NCI-H748 treated with DMSO at 0.1 percent for 48 hours (cell line): ENCODE measurements around the gene NT5C1A.

Source experiments
- DNase-seq: peaks from one replicate; lab custom pipeline; 2025; lab: John Stamatoyannopoulos, UW

The NT5C1A gene

GRCh38 chr1:39637361-39637760 is 34.5 kb downstream of the NT5C1A start:
- DNase-seq, result no peak

GRCh38 chr1:39635871-39636210 is 36.1 kb downstream of the NT5C1A start:
- DNase-seq, result no peak

DNA sequence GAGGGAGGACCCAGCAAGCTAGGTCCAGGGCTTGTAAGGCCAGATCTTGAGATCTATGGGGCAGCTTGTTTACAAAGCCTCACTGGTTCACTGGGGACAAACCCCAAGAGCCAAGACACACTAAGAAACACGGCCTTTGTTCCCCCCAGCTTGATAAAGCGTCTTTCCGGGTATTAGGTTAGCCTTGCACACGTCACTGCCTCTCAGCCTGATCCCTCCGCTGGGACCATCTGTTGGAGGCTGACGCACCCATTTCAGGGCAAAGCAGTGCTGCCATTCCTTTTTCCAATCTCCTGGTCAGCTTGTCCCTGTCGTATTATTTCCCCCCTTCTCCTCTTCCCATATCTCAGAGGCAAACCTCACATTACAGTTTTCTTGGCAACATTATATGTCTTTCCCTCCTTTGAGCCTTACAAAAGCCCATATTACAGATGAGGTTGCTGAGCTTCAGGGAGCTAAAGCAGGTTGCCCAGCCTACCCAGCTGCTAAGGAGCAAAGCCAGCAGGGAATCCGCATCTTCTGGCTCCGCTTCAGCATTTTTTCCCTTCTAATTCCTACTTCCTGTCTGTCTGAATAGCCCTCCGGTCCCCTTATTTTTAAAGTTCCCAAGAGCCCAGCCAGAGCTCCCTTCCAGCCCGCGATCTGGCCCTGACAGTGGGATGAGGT is 36.6 kb downstream of the NT5C1A start:
- DNase-seq, result no peak

- DNase-seq, result no peak
Observed at GRCh38 chr1:39633422-39633821, 38.5 kb downstream of the NT5C1A start.

DNA sequence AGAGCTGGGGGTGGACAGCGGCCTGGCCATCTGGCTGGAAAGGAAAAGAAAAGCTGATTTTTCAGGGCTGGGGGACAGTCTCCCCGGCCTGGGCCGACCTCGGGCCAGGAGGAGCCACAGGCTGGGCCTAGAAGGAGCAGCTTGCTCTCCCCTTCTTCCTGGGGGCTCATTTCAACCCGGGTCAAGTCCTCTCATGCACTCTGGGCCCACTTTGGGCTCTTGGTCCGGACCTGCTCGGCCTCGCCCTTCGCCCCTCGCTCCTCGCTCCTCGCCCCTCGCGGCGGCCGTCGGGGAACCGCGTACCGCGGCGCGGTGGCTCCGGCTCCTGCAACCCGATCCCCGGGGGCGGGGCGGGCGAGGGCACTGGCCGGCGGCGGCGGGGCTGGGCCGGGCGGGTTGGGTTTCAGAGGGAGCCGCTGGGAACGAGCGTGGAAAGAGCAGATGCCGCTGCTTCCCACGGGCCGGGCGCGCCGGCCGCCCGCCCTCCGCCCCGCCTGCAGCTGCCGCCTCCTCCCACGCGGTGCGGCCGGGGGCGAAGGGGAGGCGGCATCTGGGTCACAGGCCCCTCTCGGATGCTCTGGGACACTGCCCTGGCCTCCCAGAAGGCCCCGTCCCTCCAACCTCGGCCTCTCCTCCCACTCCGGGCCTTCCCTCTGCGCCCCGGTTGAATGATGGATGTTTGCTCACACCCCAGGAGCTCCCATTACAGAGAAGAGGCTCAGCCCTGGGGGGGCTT is 39.1 kb downstream of the NT5C1A start:
- DNase-seq, result peak; percentile 82

GRCh38 chr1:39632323-39632681 is 39.6 kb downstream of the NT5C1A start:
- DNase-seq, result no peak

GRCh38 chr1:39631361-39632322 is 40.3 kb downstream of the NT5C1A start:
- DNase-seq, result no peak

DNA sequence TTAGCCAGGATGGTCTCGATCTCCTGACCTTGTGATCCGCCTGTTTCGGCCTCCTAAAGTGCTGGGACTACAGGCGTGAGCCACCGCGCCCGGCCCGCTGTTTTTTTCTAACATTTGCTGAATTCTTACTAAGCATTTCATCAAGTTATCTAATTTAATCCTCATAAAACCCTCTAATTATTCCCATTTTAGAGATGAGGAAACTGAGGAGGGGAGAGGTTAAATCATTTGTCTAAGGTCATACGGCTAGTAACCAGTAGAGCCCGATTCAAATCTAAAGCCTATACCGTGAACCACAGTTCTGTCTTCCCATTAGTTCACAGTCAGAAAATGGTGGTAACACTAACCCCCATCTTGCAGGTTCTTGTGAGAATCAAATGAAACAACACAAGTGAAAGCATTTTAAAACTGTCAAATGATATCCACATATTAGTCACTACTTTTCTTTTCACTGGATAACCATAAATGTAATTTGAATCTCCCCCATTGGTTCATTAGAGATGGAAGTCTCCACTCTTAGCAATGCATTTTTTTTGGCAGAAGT is 43.0 kb downstream of the NT5C1A start:
- DNase-seq, result no peak

- no peak for DNase-seq
Observed at GRCh38 chr1:39626646-39627045, 45.3 kb downstream of the NT5C1A start.

- DNase-seq, result no peak
Observed at GRCh38 chr1:39625462-39626273, 46.2 kb downstream of the NT5C1A start.

DNA sequence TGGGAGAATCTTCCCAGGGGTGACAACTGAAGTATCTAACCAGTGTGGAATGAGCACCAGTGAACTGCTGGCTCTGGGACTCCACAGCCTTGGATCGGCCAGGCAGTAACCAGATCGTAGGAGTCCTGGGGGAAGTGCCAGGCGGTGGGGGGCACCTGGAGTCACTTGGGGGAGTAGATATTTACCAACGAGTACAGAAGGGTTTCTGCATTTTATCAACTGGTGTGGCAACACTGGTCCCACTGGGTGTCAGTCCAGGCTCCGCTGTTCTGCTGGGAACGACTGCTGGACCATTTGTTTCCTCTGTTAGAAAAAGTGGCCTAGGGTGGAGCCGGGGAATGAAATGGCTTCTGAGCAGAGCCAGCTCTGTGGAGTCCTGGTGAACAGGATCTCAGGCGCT is 46.9 kb downstream of the NT5C1A start:
- DNase-seq, result no peak

DNA sequence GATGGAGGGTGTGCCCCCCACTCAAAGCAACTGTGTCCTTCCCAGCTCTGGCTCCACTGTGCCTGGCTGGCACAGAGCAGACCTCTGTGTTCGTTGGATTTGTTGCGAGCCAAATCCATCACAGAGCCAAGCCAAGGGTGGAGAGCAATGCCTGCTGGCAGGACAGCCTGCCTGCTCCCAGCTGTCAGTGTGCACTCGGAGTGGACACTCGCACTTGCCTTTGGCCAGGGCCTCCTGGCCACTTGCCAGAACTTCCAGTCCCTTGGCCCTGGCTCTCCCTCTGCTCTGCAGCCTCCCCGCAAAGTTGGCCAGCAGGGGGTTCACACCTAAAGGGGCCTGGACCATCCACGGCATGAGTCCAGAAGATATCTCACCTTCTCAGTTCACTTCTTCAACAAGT is 48.9 kb downstream of the NT5C1A start:
- DNase-seq, result no peak

- DNase-seq, result no peak
Observed at GRCh38 chr1:39622427-39622826, 49.5 kb downstream of the NT5C1A start.

DNA sequence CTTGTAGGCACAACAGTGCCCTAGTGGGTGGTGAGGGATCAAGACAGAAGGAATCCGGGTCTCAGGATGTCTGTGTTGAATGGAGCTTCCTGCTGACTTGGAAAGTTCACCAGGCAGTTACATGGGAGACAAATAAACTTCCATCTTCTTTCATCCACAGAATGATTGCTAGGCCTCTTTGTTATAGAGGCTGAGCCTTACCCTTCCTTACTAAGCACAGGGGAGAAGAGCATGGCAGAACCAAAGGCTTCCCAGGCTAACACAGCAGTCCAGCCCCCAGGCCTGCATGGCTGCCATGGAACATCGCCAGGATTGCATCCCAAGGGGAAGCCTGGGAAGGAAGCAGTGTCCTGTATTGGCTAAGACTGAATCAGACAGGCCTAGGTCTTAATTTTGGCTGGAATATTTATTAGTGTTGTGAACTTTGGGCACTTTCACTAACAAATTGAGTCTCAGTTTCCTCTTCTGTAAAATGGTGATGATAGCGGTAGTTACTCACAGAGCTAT is 51.2 kb downstream of the NT5C1A start:
- DNase-seq, result no peak

GRCh38 chr1:39617488-39618049 is 54.3 kb downstream of the NT5C1A start:
- DNase-seq, result no peak

DNA sequence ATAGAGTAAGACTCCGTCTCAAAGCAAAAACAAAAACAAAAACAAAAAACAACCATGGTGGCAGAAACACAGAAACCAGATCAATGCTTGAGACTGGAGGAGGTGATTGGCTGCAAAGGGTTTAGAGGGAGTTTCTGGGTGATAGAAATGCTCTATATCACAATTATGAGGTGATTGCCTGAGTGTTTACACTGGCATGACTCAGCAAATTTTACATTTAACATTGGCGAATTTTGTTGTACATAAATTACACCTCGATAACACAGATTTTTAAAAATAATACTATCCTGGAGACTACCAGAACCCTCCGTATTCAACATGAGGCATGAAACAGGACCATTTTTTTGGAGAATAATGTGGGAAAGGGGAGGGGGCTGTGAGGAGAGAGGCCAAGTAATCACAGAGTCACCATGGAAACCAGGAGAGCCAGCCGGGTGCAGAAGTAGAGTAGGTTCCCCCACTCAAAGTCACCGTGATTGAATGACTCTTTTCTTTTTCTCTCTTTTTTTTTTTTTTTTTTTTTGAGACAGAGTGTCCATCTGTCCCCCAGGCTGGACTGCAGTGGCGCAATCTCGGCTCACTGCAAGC is 56.7 kb downstream of the NT5C1A start:
- peak; percentile 95 for DNase-seq

DNA sequence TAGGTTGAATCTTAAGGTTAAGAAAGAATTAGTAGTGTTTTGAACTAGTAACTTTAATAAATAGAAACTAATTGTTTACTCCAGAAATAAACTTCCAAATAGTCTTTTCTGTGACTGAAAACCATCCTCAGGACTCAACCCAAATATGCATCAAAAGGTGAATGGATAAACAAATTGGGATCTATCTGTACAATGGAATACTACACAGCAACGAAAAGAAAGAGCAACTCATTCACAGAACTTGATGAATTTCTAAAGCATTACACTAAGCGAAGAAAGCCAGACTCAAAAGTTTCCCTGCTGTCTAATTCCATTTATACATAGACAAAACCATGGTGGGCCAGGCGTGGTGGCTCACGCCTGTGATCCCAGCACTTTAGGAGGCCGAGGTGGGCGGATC is 57.4 kb downstream of the NT5C1A start:
- DNase-seq, result no peak

DNA sequence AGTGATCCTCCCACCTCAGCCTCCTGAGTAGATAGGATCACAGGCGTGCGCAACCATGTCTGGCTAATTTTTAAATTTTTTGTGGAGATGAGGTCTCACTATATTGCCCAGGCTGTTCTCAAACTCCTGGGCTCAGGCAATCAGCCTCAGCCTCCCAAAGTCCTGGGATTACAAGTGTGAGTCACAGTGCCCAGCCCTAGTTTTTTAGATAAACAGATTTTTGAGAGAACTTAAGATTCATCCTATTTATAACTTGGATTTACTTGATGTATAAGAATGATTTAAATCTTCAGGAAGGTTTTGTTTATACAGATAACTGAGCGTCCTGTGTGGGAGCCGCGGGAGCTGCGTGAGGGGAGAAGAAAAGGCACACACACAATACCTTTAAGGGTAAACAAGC is 58.7 kb downstream of the NT5C1A start:
- DNase-seq, result no peak

GRCh38 chr1:39609618-39610331 is 62.1 kb downstream of the NT5C1A start:
- peak; percentile 90 for DNase-seq
